Epithelial cell of proximal tubule (primary cell): ENCODE results near the gene ASRGL1. TPM values are rescaled to one million over a fixed set of nuclear protein-coding genes. Genes with fewer than 3 reads are reported as not detected.
"Not testable (repeated sequence)": the region's sequence is repeated elsewhere in the genome, so short reads cannot be mapped to it uniquely, and the experiment has no call there.

Experiments used
- DNase-seq: peaks from one replicate; pipeline ENCODE4 v3.0.0-alpha.2; 2011; ENCODE audit warnings: low read depth
- H3K4me3 ChIP-seq: 2 replicates; pipeline ENCODE4 v1.5.1; 2011; ENCODE audit warnings: low read depth, mild to moderate bottlenecking, low read length
- total RNA-seq: library from RNA; depleted of rRNA; stranded (reverse); fragments of >200 nt; gene quantifications from 2 replicates; pipeline ENCODE4 v1.2.3, GENCODE V29; 2015
- TF ChIP-seq, protein P1 (sequence below): conservative IDR thresholded peaks from 2 replicates; pipeline ENCODE4 v1.5.1; 2012; ENCODE audit warnings: low read depth, mild to moderate bottlenecking, low read length

The ASRGL1 gene
- total RNA-seq, 1 donor from 2014 or later, result 19.7 TPM

DNA sequence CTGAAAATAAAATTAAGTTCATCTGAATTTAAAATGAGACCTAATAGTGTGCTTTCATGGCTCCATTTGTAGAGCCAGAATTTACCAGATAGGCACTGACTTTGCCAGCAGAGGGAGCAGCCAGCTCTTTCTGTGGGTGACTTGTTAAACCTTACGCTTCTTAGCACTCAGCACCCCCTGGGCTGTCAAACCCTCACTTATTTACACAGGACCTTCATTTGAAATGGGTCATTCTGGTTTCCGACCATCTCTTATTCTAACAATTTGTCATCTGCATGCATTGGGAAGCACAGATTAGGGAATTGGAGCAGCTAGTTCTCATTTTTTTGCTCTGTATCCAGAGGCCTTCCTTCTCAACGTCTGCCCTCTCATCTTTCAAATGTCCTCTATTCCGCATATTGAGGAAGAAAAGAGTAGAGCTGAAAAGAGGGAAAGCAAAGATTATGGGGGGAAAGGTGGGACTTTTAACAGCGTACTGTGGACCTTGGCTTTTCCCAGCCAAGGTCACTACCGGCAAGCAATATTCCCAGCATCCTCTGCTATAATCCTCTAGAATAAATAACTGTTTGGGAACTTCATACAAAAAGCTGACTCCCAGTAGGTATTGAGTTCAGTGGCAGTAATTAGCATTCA is 3.1 kb downstream of the ASRGL1 start:
- no peak for DNase-seq
- TF ChIP-seq, protein P1, sequence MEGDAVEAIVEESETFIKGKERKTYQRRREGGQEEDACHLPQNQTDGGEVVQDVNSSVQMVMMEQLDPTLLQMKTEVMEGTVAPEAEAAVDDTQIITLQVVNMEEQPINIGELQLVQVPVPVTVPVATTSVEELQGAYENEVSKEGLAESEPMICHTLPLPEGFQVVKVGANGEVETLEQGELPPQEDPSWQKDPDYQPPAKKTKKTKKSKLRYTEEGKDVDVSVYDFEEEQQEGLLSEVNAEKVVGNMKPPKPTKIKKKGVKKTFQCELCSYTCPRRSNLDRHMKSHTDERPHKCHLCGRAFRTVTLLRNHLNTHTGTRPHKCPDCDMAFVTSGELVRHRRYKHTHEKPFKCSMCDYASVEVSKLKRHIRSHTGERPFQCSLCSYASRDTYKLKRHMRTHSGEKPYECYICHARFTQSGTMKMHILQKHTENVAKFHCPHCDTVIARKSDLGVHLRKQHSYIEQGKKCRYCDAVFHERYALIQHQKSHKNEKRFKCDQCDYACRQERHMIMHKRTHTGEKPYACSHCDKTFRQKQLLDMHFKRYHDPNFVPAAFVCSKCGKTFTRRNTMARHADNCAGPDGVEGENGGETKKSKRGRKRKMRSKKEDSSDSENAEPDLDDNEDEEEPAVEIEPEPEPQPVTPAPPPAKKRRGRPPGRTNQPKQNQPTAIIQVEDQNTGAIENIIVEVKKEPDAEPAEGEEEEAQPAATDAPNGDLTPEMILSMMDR, result peak; percentile 76
- peak overlapping the region; percentile 16 for H3K4me3 ChIP-seq

DNA sequence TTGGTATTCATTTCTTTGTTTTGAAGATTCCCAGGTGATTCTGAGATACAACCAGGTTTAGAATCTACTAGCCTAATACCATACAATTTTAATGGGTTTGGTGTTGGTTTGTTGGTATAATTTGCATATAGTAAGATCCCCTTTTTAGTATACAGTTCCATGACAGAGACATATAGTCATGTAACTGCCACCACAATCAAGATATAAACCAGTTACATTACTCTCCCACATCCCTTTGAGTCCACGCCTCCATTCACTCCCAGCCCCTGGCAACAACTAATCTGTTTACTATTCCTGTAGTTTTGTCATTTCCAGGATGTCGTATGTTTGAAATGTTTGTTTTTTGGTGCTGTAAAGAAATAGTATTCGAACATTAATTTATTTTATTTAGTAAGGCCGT is 4.3 kb downstream of the ASRGL1 start:
- no peak overlapping the region for H3K4me3 ChIP-seq
- no peak for DNase-seq
- TF ChIP-seq, protein P1, result no peak

DNA sequence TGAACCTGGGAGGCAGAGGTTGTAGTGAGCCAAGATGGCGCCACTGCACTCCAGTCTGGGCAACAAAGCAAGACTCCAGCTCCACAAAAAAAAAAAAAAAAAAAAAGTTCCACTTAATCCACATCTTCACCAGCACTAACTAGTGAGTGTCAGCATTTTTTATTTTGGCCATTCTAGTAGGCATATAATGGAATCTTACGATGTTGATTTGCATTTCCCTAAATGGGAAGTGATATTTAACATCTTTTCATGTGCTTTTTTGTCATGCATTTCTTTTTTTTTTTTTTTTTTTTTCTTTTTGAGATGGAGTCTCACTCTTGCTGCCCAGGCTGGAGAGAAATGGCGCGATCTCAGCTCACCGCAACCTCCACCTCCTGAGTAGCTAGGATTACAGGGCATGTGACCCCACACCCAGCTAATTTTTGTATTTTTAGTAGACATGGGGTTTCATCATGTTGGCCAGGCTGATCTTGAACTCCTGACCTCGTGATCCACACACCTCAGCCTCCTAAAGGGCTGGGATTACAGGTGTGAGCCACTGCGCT is 6.5 kb downstream of the ASRGL1 start:
- not testable (repeated sequence) for DNase-seq, H3K4me3 ChIP-seq

DNA sequence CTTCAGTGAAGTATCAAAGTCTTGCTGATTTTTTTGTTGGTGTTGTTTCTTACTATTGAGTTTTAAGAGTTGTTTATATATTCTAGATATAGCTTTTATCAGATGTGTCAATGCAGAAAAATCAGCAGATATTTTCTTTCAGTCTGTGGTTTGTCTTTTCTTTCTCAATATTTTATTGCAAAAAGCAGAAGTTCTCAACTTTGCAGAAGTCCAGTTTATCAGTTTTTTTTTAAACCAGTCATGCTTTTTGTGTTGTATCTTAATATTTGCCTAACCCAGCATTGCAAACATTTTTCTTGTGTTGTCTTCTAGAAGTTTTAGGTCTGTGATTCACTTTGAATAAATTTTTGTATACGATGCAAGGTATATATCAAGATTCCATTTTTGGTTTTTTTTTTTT is 7.0 kb downstream of the ASRGL1 start:
- DNase-seq, result no peak

DNA sequence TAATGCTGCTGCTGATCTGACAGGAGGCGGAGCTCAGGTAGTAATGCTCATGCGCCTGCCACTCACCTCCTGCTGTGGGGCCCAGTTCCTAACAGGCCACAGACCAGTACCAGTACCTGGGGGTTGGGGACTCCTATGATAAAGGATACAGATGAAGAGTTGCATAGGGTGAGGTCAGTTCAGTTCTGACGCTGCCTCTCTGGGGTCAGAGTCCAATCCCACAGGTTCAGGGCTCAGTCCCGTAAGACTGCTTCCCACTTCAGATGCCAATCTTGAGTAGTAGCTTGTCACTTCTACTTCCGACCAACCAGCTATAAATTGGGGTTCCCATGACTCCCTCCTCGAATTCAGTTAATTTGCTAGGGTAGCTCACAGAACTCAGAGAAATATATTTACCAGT is 8.6 kb downstream of the ASRGL1 start:
- TF ChIP-seq, protein P1, result no peak
- no peak for DNase-seq
- H3K4me3 ChIP-seq, result no peak overlapping the region

More for the DNA sequence above, 7.0 kb downstream of the ASRGL1 start:
- H3K4me3 ChIP-seq, result no peak overlapping the region
- TF ChIP-seq, protein P1, result no peak

DNA sequence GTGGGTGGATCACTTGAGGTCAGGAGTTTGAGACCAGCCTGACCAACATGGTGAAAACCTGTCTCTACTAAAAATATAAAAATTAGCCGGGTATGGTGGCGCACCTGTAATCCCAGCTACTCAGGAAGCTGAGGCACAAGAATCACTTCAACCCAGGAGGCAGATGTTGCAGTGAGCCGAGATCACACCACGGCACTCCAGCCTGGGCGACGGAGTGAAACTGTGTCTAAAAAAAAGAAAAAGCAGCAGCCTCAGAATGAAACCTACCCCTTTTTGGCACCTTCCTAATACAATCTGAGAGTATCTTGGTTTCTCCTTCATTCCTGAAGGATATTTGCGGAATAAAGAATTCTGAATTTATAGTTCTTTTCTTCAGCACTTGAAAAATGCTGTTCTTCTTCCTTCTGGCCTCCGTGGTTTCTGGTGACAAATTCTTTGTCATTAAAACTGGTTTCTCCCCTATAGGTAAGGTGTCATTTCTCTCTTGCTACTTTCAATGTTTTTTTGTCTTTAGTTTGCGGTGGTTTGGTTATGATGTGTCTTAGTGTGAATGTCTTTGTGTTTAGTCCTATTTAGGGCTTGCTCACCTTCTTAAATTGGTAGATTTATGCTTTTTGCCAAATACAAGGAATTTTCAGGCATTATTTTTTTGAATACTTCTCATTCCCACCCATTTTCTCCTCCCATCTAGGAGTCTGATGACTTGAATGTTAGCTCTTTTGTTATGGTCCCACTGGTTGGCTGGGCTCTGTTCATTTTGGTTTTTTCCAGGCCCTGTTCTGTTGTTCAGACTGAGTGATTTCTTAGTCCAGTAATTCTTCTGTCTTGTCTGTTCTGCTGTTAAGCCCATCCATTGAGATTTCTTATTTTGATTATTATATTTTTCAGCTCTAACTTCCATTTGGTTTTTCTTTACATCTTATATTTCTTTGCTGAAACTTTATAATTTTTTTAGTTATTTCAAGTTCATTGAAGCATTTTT is 15.4 kb downstream of the ASRGL1 start:
- no peak for DNase-seq
- TF ChIP-seq, protein P1, result no peak

DNA sequence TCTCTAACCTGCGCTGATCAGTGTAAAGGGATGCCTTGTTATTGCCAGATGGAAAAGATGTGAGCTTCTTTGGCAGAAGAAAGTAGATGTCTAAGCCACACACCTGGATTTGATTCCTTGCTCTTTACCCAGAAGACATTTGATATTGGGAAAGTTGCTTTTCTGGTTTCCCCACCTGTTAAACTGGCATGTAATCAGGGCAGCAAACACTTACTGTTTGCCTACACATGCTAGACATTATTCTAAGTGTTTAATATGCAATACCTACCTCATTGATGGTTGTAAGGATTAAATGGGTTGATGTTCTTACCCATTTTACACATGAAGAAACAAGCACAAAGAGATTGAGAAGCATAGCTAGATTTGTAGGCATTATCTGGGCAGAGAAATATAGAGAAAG is 16.6 kb downstream of the ASRGL1 start:
- no peak for DNase-seq
- H3K4me3 ChIP-seq, result no peak overlapping the region
- TF ChIP-seq, protein P1, result no peak

More for the DNA sequence above, 15.4 kb downstream of the ASRGL1 start:
- no peak overlapping the region for H3K4me3 ChIP-seq
